ENCODE measurements around the gene GPRIN1.

DNA sequence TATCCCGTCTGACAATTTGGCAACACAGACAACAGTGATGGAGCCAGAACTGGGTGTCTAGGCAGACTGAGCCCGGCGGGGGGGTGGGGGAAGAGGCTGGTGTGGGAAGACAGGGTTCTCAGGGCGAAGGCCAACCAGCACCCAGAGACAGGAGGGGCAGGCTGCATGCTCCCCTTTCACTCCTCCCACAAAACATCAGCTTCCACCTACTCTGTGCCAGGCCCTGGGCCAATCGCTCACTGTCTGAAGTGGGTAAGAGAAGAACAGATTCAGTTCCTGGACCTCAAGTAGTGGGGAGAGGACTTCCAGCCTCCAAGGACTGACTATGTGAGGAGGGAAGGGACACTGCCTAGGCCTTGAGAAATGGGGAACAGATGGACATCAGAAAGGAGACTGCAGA lies 17.6 kb upstream of the GPRIN1 start:
- TF ChIP-seq POLR2AphosphoS5 (IDR thresholded peaks at IDR 0.05) (no peak), CTCF (IDR thresholded peaks at IDR 0.05) (no peak)

Data from breast epithelium (tissue), 3 donors.